ENCODE data around the gene TAAR5. TPM values are rescaled to one million over a fixed set of nuclear protein-coding genes. Genes with fewer than 3 reads are reported as not detected.
"Not testable (repeated sequence)": the region's sequence is repeated elsewhere in the genome, so short reads cannot be mapped to it uniquely, and the experiment has no call there.

Gene TAAR5, protein sequence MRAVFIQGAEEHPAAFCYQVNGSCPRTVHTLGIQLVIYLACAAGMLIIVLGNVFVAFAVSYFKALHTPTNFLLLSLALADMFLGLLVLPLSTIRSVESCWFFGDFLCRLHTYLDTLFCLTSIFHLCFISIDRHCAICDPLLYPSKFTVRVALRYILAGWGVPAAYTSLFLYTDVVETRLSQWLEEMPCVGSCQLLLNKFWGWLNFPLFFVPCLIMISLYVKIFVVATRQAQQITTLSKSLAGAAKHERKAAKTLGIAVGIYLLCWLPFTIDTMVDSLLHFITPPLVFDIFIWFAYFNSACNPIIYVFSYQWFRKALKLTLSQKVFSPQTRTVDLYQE
- not detected for polyA plus RNA-seq (ENCODE audit: insufficient read length in 4 of 4)

DNA sequence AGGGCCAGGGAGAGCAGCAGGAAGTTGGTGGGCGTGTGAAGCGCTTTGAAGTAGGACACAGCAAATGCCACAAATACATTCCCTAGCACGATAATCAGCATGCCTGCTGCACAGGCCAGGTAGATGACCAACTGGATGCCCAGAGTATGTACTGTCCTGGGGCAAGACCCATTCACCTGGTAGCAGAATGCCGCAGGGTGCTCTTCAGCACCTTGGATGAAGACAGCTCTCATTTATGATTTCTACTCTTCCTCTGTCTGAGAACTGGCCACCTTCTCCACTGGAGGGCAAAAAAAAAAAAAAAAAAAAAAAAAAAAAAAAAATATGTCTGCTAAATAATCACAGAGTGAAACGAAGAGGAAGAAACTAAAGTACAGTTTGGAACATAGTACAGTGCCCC lies at the start of gene TAAR5:
TAAR5 (minus strand) TSS at position 288 of the 400 bp plus-strand sequence; CDS start at position 233, 55 bp downstream.
- no peak for DNase-seq (ENCODE audit: low read depth in 4 of 4, low spot score in 3 of 4)

DNA sequence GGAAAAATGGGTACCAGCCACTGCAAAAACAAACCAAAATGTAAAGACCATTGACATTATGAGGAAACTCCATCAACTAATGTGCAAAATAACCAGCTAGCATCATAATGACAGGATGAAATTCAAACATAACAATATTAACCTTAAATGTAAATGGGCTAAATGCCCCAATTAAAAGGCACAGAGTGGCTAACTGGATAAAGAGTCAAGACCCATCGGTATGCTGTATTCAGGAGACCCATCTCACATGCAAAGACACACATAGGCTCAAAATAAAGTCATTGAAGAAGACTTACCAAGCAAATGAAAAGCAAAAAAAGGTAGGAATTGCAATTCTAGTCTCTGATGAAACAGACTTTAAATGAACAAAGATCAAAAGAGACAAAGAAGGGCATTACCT lies 47.6 kb upstream of the TAAR5 start:
- DNase-seq (ENCODE audit: low read depth in 4 of 4, low spot score in 3 of 4), result not testable (repeated sequence)

- not testable (repeated sequence) for DNase-seq (ENCODE audit: low read depth in 4 of 4, low spot score in 3 of 4)
Measured at GRCh38 chr6:132635906-132636305, 46.4 kb upstream of the TAAR5 start.

DNA sequence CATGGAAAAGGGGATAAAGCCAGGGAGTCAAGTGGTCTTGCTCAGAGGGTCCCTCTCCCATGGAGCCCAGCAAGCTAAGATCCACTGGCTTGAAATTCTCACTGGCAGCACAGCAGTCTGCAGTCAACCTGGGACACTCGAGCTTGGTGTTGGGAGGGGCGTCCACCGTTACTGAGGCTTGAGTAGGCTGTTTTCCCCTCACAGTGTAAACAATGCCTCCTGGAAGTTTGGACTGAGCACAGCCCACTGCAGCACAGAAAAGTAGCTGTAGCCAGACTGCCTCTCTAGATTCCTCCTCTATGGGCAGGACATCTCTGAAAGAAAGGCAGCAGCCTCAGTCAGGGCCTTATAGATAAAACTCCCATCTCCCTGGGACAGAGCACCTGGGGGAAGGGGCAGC lies 45.7 kb upstream of the TAAR5 start:
- DNase-seq (ENCODE audit: low read depth in 4 of 4, low spot score in 3 of 4), result not testable (repeated sequence)

- DNase-seq (ENCODE audit: low read depth in 4 of 4, low spot score in 3 of 4), result no peak
Measured at GRCh38 chr6:132634796-132635195, 45.3 kb upstream of the TAAR5 start.

GRCh38 chr6:132633362-132633761 lies 43.8 kb upstream of the TAAR5 start:
- no peak for DNase-seq (ENCODE audit: low read depth in 4 of 4, low spot score in 3 of 4)

DNA sequence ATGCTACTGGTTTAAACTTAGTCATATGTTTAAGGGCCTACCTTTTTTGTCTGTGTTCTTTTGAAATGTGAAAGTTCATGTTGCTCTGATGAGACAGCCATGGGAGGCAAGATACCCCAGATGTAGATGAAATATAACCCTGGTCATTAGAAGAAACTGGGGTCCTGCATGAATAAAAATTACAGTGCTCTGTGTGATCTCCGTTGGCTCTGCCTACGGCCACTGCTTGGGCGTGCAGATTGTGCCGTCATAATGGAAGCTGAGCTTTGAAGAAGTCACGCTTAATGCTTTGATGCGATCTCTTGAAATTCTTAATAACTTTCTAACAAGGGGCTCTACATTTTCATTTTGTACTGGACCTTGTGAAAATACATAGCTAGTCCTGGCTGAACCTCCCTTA lies 34.6 kb upstream of the TAAR5 start, which contains the start of gene TAAR2:
TAAR2 (minus strand) TSS at position 101 of the 400 bp plus-strand sequence; CDS start at position 101, 0 bp downstream.
- DNase-seq (ENCODE audit: low read depth in 4 of 4, low spot score in 3 of 4), result no peak

DNA sequence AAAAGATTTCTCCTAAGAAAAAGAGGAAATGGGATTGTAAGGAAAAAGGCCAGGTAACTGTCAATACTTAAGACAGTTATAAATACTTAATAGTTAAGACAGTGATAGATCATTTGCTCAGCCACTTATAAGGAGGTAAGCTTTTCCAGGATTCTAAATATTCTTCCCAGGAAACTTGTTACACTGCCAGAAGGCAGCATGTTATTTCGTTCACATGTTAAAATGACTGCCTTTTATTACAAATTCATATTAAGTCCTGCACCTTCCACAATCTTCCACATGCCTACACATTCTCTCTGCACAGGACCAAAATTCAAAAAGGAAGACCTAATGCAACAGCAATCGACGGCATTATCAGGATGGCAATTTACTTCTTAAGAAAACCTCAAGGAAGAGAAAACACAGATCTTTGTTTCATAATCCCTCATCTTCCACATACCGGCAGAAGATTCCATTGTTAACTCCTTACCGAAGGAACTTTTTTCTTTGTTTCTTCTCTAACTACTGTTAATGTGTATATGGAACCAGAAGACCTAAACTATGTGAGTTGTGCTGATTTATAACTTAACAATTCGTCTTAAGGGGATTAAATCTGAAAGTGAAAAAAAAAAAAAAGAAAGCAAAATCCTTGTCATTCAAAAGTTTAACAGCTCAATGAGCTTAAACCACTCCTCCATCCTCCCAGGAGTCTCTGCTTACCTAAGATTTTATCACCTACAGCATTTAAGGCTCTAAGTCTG lies 33.7 kb upstream of the TAAR5 start:
- no peak for DNase-seq (ENCODE audit: low read depth in 4 of 4, low spot score in 3 of 4)

- DNase-seq (ENCODE audit: low read depth in 4 of 4, low spot score in 3 of 4), result no peak
Measured at GRCh38 chr6:132616677-132617076, 27.1 kb upstream of the TAAR5 start.

DNA sequence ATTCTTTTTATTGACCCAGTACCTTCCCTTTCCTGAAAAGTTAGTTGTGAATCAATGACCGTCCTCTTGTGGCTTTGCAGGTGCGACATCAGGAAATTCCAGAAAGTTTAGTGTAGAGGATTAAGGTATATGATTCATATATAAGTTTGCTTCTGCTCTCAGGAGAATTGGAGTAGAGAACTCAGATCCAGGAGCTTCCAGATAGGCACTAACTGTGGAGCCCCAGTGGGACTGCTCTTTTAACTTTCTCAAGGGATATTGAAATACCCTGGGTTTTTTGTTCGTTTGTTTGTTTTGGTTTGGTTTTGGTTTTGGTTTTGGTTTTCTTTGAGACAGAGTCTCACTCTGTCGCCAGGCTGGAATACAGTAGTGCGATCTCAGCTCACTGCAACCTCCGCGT lies 25.0 kb upstream of the TAAR5 start:
- no peak for DNase-seq (ENCODE audit: low read depth in 4 of 4, low spot score in 3 of 4)

GRCh38 chr6:132612449-132613108 lies 23.0 kb upstream of the TAAR5 start:
- DNase-seq (ENCODE audit: low read depth in 4 of 4, low spot score in 3 of 4), result no peak

DNA sequence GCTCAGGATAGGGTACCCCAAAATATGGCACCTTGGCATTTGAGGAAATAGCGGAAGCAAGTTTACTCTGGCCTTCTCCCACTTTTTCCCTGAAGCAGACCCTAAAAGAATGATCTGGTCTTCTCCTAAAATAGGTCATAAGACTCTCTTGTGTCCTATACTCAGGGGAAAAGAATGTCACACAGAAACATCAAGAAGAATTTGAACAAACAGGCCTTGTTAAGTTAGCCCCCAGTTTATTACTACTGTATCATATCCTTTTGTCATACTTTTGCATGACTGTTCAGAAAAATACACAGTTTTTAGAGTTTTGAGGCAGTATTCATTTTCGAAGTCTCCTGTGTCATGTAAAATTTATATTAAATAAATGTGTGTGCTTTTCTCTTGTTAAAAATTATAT lies 22.1 kb upstream of the TAAR5 start:
- DNase-seq (ENCODE audit: low read depth in 4 of 4, low spot score in 3 of 4), result no peak

GRCh38 chr6:132607544-132608233 lies 18.1 kb upstream of the TAAR5 start:
- no peak for DNase-seq (ENCODE audit: low read depth in 4 of 4, low spot score in 3 of 4)

GRCh38 chr6:132604635-132605152 lies 15.2 kb upstream of the TAAR5 start:
- no peak for DNase-seq (ENCODE audit: low read depth in 4 of 4, low spot score in 3 of 4)

DNA sequence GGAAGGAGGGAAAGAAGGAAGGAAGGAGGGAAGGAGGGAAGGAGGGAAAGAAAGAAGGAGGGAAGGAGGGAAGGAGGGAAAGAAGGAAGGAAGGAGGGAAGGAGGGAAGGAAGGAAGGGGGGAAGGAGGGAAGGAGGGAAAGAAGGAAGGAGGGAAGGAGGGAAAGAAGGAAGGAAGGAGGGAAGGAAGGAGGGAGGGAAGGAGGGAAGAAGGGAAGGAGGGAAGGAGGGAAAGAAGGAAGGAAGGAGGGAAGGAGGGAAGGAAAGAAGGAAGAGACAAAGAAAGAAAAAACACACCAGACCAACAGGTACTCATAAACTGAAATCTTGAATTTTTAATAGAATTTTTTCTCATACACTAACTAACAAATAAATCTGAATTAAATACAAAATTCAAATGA lies 11.4 kb upstream of the TAAR5 start:
- not testable (repeated sequence) for DNase-seq (ENCODE audit: low read depth in 4 of 4, low spot score in 3 of 4)

DNA sequence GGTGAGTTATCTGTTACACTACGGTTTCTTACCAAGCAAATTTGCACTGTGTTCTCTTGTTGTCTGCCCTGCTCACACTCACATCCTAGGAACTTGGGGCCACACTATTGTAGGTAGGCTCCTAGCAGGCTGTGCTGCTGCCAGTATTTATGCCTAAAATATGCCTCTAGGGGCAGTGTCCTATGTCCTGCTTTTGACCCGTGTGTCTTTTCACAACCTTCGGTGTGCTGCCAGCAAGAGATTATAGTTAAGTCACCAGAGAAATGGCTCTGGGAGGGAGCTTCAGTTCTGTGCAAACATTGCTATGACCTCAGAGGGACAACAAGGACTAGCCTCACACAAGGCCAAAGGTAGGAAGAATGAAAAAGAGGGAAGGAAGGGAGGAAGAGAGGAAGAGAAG lies 8.9 kb upstream of the TAAR5 start:
- DNase-seq (ENCODE audit: low read depth in 4 of 4, low spot score in 3 of 4), result no peak

DNA sequence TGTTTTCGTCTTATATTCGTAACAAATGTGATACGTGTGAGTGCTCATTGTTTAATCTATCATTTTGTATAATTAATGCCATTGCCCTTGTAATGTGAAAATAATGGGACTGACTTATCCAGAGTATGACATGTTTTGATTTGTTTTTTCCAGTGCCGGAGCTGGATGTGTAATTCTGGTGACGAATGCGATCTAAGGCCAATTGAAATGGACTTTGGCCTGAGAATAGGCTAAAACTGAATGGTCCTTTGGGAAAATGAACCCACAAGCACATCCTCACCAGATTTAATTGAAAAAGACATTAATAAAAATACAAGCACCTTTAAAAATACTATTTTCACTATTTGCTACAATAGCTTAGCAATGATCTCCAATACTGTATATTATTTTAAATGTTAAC lies 6.7 kb upstream of the TAAR5 start:
- no peak for DNase-seq (ENCODE audit: low read depth in 4 of 4, low spot score in 3 of 4)

DNA sequence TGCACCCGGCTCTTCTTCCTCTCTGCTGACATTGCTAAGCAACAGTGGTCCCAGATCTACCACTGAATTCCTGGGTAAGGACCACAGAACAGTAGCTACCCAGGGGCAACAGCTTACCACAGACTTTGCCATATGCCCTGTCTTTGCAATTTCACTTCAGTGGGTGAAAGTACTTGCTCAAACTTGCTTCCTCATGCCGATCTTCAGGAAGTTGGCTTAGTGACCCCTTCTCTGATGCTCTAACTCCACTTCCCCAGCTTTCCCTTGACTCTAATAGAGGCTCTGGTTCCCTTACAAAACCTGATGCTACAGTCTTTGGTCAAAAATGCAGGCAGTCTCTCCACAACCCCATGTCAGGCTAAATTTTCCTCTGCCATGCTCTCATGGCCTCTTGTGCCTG lies 3.3 kb upstream of the TAAR5 start:
- no peak for DNase-seq (ENCODE audit: low read depth in 4 of 4, low spot score in 3 of 4)

GRCh38 chr6:132590362-132590761 lies 821 bp upstream of the TAAR5 start:
- no peak for DNase-seq (ENCODE audit: low read depth in 4 of 4, low spot score in 3 of 4)

- no peak for DNase-seq (ENCODE audit: low read depth in 4 of 4, low spot score in 3 of 4)
Measured at GRCh38 chr6:132587424-132587823, 2.1 kb downstream of the TAAR5 start.

- DNase-seq (ENCODE audit: low read depth in 4 of 4, low spot score in 3 of 4), result no peak
Measured at GRCh38 chr6:132584698-132585097, 4.8 kb downstream of the TAAR5 start.
